Immature natural killer cell (primary cell): ENCODE data around the gene GALNT11. TPM values are rescaled to one million over a fixed set of nuclear protein-coding genes. Genes with fewer than 3 reads are reported as not detected.

Source experiments
- polyA plus RNA-seq, 3 donors: library from polyadenylated mRNA; unstranded; fragments of 300-500 nt; fragmentation: Illumina TruSeq; gene quantifications; one replicate each; pipeline ENCODE4 v1.2.3, GENCODE V29; 2021

The GALNT11 gene
- polyA plus RNA-seq, 3 donors from 2014 or later = 59.2 to 86.2 (median 63.3) TPM

Other genes starting within 250 kb of the GALNT11 start
- 10 to 100 TPM; 14.7 to 22.5 (median 19.1) TPM for gene PRKAG2, start 148.6 kb upstream of the GALNT11 start, polyA plus RNA-seq
- not detected for gene GALNTL5, start 69.2 kb upstream of the GALNT11 start, polyA plus RNA-seq